ENCODE measurements around the gene ATXN7L2. TPM values are rescaled to one million over a fixed set of nuclear protein-coding genes. Genes with fewer than 3 reads are reported as not detected.
A peak's percentile ranks its signal among the peaks of the same experiment; 100 is the strongest.

The ATXN7L2 gene
- total RNA-seq, 1 experiment from 2014 or later = 17.3 TPM

DNA sequence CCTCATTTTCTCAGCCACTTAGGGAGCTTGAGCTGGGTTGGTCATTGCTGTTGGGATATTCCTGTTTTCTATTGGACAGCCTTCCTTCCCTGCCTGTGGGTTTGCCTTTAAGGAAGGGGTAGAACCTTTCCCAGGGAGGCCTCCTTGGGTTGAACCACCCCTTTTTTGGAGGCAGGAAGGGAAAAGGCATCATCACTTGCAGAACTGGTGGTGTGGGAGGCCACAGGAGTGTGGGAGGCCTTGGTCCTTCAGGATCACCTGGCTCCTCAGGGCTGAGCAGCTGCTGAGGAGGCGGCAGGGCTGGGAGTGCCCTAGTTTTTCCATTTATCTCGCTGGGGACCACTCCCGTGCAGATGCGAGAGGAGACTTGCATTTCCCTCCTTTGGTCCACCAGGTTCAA is 9.5 kb downstream of the ATXN7L2 start:
- Mint-ChIP-seq H3K9me3 (no peaks in the 10 kb centered on the region), H3K27me3 (ENCODE audit: low read depth) (no peaks in the 10 kb centered on the region), H3K27ac (no peak overlapping the region), H3K4me3 (peak overlapping the region; percentile 91 to 93; a peak in 4 of 5 replicates), H3K36me3 (ENCODE audit: insufficient read depth in 1 of 3, low read depth in 3 of 3) (peaks cover 0 to 40% (median under 1%) of the 10 kb centered on the region in 3 experiments; a peak in 3 of 7 replicates), H3K4me1 (peaks cover 10 to 13% of the 10 kb centered on the region in 2 experiments)
- Histone ChIP-seq H2AK5ac (ENCODE audit: insufficient read length, low read length) (no peak overlapping the region), H2BK15ac (ENCODE audit: low read depth, low read length) (no peak overlapping the region), H3K23me2 (ENCODE audit: insufficient read length, low read depth, low read length, poor library complexity, severe bottlenecking) (no peaks in the 10 kb centered on the region), H3K9me3 (ENCODE audit: control insufficient read depth, low read depth, low read length) (no peaks in the 10 kb centered on the region), H3K27me3 (ENCODE audit: insufficient read depth, low read length) (no peaks in the 10 kb centered on the region), H3K27ac (ENCODE audit: insufficient read length, low read depth, low read length) (no peak overlapping the region), H2BK5ac (ENCODE audit: insufficient read length, low read length) (no peak overlapping the region), H2BK120ac (ENCODE audit: low read depth, low read length, poor library complexity, severe bottlenecking) (no peak overlapping the region), H2BK12ac (ENCODE audit: insufficient read length, low read depth, low read length) (no peak overlapping the region), H3K14ac (ENCODE audit: insufficient read depth, low read length) (no peak overlapping the region), H3K79me2 (ENCODE audit: insufficient read depth, low read length) (no peaks in the 10 kb centered on the region), H3K56ac (ENCODE audit: insufficient read length, low read depth, low read length) (no peak overlapping the region), H4K20me1 (ENCODE audit: control insufficient read depth, insufficient read depth, insufficient read length) (no peaks in the 10 kb centered on the region), H3K4me1 (ENCODE audit: insufficient read depth, low read length) (no peaks in the 10 kb centered on the region), H3K4me2 (ENCODE audit: insufficient read depth, insufficient read length, low read length) (peak overlapping the region; percentile 15), H4K5ac (ENCODE audit: insufficient read length, low read depth, low read length) (no peak overlapping the region), H2BK20ac (ENCODE audit: low read depth, low read length, poor library complexity, severe bottlenecking) (no peak overlapping the region), H3K18ac (ENCODE audit: insufficient read length, low read depth, low read length) (no peak overlapping the region), H3K9ac (ENCODE audit: extremely low read depth, insufficient read length, low read length) (no peak overlapping the region), H3K79me1 (ENCODE audit: insufficient read depth, low read depth, low read length, poor library complexity, severe bottlenecking) (no peaks in the 10 kb centered on the region), H2AFZ (ENCODE audit: low read length) (no peak overlapping the region), H3K4ac (ENCODE audit: low read depth, low read length) (no peak overlapping the region), H4K91ac (ENCODE audit: insufficient read length, low read depth, low read length) (no peak overlapping the region), H4K8ac (replicated peaks; ENCODE audit: insufficient read length, low read depth, low read length) (no peak overlapping the region), H3K23ac (ENCODE audit: insufficient read length, low read depth, low read length) (no peak overlapping the region), H3T11ph (ENCODE audit: low read length) (no peak overlapping the region)
- no CpG with 5 or more reads among the region's 4 CpGs for WGBS (ENCODE audit: extremely low coverage, insufficient read length, low lambda C conversion rate)
- DNase-seq = no peak
- no peak for TF ChIP-seq CTCF (conservative IDR thresholded peaks at IDR 0.05)

Measured in H9 (cell line).